Thyroid gland (tissue), 4 donors: ENCODE measurements around the gene KCNJ11.

Source experiments
- CTCF ChIP-seq, 6 experiments: fragments of 200-600 bp in 3 of 6; fragments of 450-650 bp in 3 of 6; sonication (generic) in 3 of 6; IDR thresholded peaks; one replicate each; pipeline ENCODE4 v1.5.1; 2016 to 2019; ENCODE audit warnings: antibody characterized with exemption in 6 of 6, mild to moderate bottlenecking in 2 of 6, inconsistent platforms in 1 of 6, moderate library complexity in 1 of 6
- POLR2A ChIP-seq, 2 donors: fragments of 450-650 bp; IDR thresholded peaks; one replicate each; pipeline ENCODE4 v1.6.1; 2017; ENCODE audit warnings: antibody characterized with exemption in 2 of 2, mild to moderate bottlenecking in 2 of 2, moderate library complexity in 1 of 2

GRCh38 chr11:17393472-17393871 is 5.0 kb upstream of the KCNJ11 start:
- TF ChIP-seq CTCF (IDR thresholded peaks at IDR 0.05): no peak
- TF ChIP-seq POLR2A (IDR thresholded peaks at IDR 0.05): no peak
